GM20431 (cell line): ENCODE results near the gene CACHD1.
"Not testable (repeated sequence)": the region's sequence is repeated elsewhere in the genome, so short reads cannot be mapped to it uniquely, and the experiment has no call there.

Experiments used
- in situ Hi-C: fragments of 300-500 bp; cut with MseI, MboI; formaldehyde crosslinking; loops from one replicate; pipeline ENCODE4 v1.15.0; 2020; ENCODE audit warnings: low sequenced_read_pairs; ENCODE audit not compliant: unreplicated experiment

Gene CACHD1

GRCh38 chr1:64493831-64494230 lies 23.9 kb downstream of the CACHD1 start:
- in situ Hi-C loops: no loop called here

DNA sequence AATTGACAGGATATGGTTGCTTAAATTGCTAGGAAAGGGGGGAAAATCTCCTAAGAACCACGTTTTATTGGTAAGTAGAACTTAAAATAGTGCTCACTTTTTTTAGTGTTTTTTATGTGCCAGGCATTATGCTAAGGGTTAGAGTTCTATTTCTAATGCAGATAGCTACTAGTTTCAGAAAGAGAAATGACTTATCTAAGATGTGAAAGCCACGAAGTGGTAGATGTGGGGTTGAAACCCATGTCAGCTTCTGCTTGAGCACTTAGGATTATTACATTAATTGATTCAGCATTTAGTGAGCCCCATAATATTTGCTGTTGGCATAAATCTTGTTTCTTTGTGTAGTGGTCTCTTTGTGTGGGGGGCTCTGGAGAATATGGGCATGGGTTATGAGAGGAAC lies 24.7 kb downstream of the CACHD1 start:
- in situ Hi-C loops: no loop called here

DNA sequence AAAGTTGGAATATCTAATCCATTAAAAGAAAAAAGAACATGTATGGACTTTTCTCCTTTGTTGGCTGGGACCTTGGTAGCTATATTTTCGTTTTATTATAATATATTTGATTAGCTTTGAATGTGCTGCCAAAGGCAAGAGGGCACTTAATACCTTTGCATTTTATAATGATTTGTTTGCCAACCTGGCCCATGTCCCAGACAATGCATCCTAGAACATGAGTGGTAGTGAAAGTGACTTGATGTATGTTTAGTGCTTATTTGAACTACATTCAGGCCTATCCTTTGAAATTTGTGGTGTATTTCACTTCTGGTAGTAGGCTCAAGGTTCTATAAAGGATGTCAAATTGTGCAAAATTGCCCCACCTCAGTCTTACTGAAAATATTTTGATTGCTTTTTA lies 25.9 kb downstream of the CACHD1 start:
- in situ Hi-C loops: no loop called here

DNA sequence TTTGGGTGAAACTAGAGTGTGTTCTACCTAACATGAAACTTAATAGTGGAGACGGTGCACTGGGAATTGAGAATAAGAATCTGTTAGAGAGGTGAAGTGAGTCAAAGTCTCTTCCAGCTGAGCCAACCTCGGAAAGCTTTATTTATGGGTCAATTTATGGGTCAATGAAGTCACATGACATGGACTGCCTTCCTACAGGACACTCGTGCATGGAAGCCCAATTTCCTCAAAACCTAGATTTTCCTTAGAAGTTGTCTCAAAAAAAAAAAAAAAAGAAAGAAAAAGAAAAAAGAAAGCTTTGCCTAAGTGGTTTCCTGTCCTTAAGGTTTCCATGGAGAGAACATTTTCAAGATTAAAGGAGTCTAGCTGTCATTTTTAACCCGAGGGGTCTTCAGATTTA lies 26.7 kb downstream of the CACHD1 start:
- in situ Hi-C loops: no loop called here

GRCh38 chr1:64497088-64497883 lies 27.4 kb downstream of the CACHD1 start:
- in situ Hi-C loops: no loop called here

- in situ Hi-C loops: no loop called here
Measured at GRCh38 chr1:64498325-64498724, 28.4 kb downstream of the CACHD1 start.

DNA sequence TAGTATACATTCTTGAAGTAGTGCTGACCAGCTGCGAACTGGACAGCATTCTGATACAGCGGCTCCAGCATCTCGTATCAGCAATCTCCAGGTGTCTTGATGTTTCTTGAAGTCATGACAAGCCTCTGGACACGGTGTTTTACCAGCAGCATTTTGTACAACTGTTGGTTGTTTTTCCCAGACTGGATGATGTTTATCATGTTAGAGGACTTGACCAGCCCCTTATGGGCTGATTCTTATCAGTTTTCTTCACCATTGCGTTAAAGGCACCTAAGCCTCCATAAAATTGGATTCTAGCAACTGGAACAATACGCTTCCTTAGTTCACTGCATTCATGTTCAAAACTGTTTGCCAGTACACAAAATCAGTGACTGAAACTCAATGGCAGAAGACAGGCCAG lies 29.1 kb downstream of the CACHD1 start:
- in situ Hi-C loops: no loop called here

DNA sequence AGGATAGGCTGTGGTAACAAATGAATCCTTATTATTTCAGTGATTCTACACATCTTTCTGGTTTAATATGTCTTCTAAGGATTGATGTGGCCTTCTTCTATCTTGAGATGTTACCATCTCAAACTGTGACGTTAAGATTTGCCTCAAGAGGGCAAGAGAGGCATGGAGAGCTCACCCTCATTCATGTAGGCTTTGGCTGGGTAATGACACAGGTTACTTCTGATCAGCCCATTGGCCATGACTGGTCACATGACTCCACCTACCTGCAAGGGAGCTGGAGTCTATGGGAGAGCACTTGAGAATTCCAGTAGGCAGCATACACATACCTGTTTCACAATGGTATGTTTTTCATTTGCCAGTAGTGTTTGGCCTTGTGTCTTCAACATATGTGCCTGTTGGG lies 30.0 kb downstream of the CACHD1 start:
- in situ Hi-C loops: no loop called here

- in situ Hi-C loops: no loop called here
Measured at GRCh38 chr1:64502083-64502482, 32.2 kb downstream of the CACHD1 start.

- in situ Hi-C loops: no loop called here
Measured at GRCh38 chr1:64502931-64503330, 33.0 kb downstream of the CACHD1 start.

GRCh38 chr1:64505232-64505943 lies 35.5 kb downstream of the CACHD1 start:
- in situ Hi-C loops: no loop called here

GRCh38 chr1:64505944-64506655 lies 36.2 kb downstream of the CACHD1 start:
- in situ Hi-C loops: no loop called here

- in situ Hi-C loops: no loop called here
Measured at GRCh38 chr1:64508629-64509028, 38.7 kb downstream of the CACHD1 start.

DNA sequence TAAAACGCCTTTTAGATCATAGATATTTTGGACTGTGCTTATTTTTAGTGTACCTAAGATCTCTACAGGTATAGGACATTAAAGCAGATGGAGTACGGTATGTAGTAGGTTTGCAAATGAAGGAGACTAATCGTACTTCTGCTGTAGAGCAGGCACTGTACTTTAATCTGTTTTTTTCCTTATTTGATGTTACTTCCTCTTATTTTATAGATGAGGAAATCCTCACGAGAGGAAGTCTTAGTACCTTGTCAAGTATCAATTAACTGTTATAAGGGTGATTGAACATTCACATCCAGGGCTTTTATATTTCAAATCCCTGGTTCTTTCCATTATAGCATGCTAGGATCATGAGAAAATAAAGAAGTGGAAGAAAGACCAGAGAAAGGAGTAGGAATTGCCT lies 41.1 kb downstream of the CACHD1 start:
- in situ Hi-C loops: no loop called here

DNA sequence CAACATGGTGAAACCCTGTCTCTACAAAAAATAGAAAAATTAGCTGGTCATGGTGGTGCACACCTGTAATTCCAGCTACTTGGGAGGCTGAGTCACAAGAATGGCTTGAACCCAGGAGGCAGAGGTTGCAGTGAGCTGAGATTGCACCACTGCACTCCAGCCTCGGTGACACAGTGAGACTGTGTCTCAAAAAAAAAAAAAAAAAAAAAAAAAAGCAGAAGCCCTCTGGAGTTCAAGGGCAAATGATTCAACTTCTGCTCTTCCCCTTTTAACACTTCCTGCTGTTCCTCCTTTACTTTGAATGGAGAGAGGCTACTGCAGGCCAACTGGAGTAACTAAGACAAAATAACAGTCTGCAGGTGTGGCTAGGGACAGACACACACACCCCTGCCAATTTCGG lies 42.3 kb downstream of the CACHD1 start:
- in situ Hi-C loops: not testable (repeated sequence)

DNA sequence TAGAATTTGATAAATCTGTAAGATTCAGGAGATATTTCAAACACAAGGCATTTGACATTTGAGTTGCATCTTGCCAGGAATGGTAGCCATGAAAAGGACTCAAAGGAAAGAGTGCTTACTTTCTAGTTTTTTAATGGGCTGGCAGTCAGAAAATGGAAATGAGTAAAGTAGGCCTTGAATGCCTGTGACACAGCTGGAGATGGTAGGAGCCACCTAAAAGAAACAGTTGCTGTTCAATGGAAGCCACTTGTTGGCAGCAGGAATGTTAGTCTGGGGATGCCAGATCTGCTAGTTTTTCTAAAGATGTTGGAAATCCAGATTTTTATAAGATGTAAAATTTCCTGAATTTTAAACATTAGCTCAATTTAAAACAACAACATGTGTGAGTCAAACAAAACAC lies 43.6 kb downstream of the CACHD1 start:
- in situ Hi-C loops: no loop called here

- in situ Hi-C loops: no loop called here
Measured at GRCh38 chr1:64514197-64514765, 44.4 kb downstream of the CACHD1 start.

GRCh38 chr1:64515427-64515826 lies 45.5 kb downstream of the CACHD1 start:
- in situ Hi-C loops: no loop called here

GRCh38 chr1:64516301-64516700 lies 46.4 kb downstream of the CACHD1 start:
- in situ Hi-C loops: no loop called here

- in situ Hi-C loops: no loop called here
Measured at GRCh38 chr1:64516803-64517568, 47.1 kb downstream of the CACHD1 start.
